T-helper 2 cell (primary cell): ENCODE measurements around the gene LDLRAD3.

Experiments
- DNase-seq, 5 experiments: peaks; one replicate each; pipeline versions ENCODE4 v3.0.0 to v3.0.0-alpha.2; 2012 to 2022

The LDLRAD3 gene

GRCh38 chr11:36053281-36053680 lies 109.4 kb downstream of the LDLRAD3 start:
- no peak for DNase-seq

GRCh38 chr11:36053862-36054261 lies 110.0 kb downstream of the LDLRAD3 start:
- DNase-seq, result no peak

- DNase-seq, result no peak
Measured at GRCh38 chr11:36054628-36055027, 110.8 kb downstream of the LDLRAD3 start.

GRCh38 chr11:36056160-36056751 lies 112.4 kb downstream of the LDLRAD3 start:
- no peak for DNase-seq

GRCh38 chr11:36057379-36058042 lies 113.6 kb downstream of the LDLRAD3 start:
- DNase-seq, result no peak

GRCh38 chr11:36059660-36060059 lies 115.8 kb downstream of the LDLRAD3 start:
- DNase-seq, result no peak

GRCh38 chr11:36060926-36061325 lies 117.1 kb downstream of the LDLRAD3 start:
- DNase-seq, result no peak

GRCh38 chr11:36061471-36061870 lies 117.6 kb downstream of the LDLRAD3 start:
- DNase-seq, result no peak

GRCh38 chr11:36062796-36063365 lies 119.0 kb downstream of the LDLRAD3 start:
- no peak for DNase-seq

GRCh38 chr11:36065436-36065835 lies 121.6 kb downstream of the LDLRAD3 start:
- DNase-seq, result no peak

- no peak for DNase-seq
Measured at GRCh38 chr11:36066891-36067290, 123.0 kb downstream of the LDLRAD3 start.

- no peak for DNase-seq
Measured at GRCh38 chr11:36069576-36070212, 125.8 kb downstream of the LDLRAD3 start.

- no peak for DNase-seq
Measured at GRCh38 chr11:36070213-36070953, 126.5 kb downstream of the LDLRAD3 start.

- no peak for DNase-seq
Measured at GRCh38 chr11:36070954-36071330, 127.1 kb downstream of the LDLRAD3 start.

GRCh38 chr11:36071917-36072500 lies 128.1 kb downstream of the LDLRAD3 start:
- DNase-seq, result no peak

- no peak for DNase-seq
Measured at GRCh38 chr11:36073411-36074203, 129.7 kb downstream of the LDLRAD3 start.

- no peak for DNase-seq
Measured at GRCh38 chr11:36074941-36075431, 131.1 kb downstream of the LDLRAD3 start.

GRCh38 chr11:36077368-36077767 lies 133.5 kb downstream of the LDLRAD3 start:
- no peak for DNase-seq

- DNase-seq, result no peak
Measured at GRCh38 chr11:36077886-36078685, 134.2 kb downstream of the LDLRAD3 start.

GRCh38 chr11:36078686-36079055 lies 134.8 kb downstream of the LDLRAD3 start:
- DNase-seq, result no peak
